DND-41 (cell line): Measurements from ENCODE around the gene LMLN.

Source experiments
- CTCF ChIP-seq: IDR thresholded peaks from 2 replicates; pipeline ENCODE4 v1.5.1; 2012; ENCODE audit warnings: borderline replicate concordance, low read length, moderate library complexity, mild to moderate bottlenecking; ENCODE audit not compliant: poor library complexity, severe bottlenecking; ENCODE audit errors: extremely low read depth
- EZH2 ChIP-seq: IDR thresholded peaks from 3 replicates; pipeline ENCODE4 v1.6.1; 2012; ENCODE audit warnings: borderline replicate concordance, low read depth, mild to moderate bottlenecking, moderate library complexity, low read length, inconsistent platforms; ENCODE audit not compliant: severe bottlenecking

- TF ChIP-seq EZH2, result no peak
- TF ChIP-seq CTCF, result no peak
Measured at GRCh38 chr3:198062068-198062465, 102.0 kb downstream of the LMLN start.
